ENCODE measurements around the gene PHTF2.
"Not testable (repeated sequence)": the region's sequence is repeated elsewhere in the genome, so short reads cannot be mapped to it uniquely, and the experiment has no call there.

PHTF2 gene

GRCh38 chr7:77830649-77831355 is 32.2 kb downstream of the PHTF2 start:
- DNase-seq (ENCODE audit: low read depth) = no peak

GRCh38 chr7:77831481-77831880 is 32.9 kb downstream of the PHTF2 start:
- DNase-seq (ENCODE audit: low read depth) = no peak

GRCh38 chr7:77831953-77832352 is 33.4 kb downstream of the PHTF2 start:
- DNase-seq (ENCODE audit: low read depth) = no peak

GRCh38 chr7:77833136-77833535 is 34.6 kb downstream of the PHTF2 start:
- DNase-seq (ENCODE audit: low read depth) = no peak

- DNase-seq (ENCODE audit: low read depth) = not testable (repeated sequence)
Observed at GRCh38 chr7:77836425-77836824, 37.9 kb downstream of the PHTF2 start.

- DNase-seq (ENCODE audit: low read depth) = no peak
Observed at GRCh38 chr7:77837275-77837674, 38.7 kb downstream of the PHTF2 start.

GRCh38 chr7:77837966-77838365 is 39.4 kb downstream of the PHTF2 start:
- no peak for DNase-seq (ENCODE audit: low read depth)

- DNase-seq (ENCODE audit: low read depth) = no peak
Observed at GRCh38 chr7:77838929-77839491, 40.4 kb downstream of the PHTF2 start.

- no peak for DNase-seq (ENCODE audit: low read depth)
Observed at GRCh38 chr7:77839919-77840318, 41.3 kb downstream of the PHTF2 start.

- no peak for DNase-seq (ENCODE audit: low read depth)
Observed at GRCh38 chr7:77843194-77843593, 44.6 kb downstream of the PHTF2 start.

GRCh38 chr7:77846317-77847092 is 47.9 kb downstream of the PHTF2 start:
- no peak for DNase-seq (ENCODE audit: low read depth)

GRCh38 chr7:77855371-77856083 is 57.0 kb downstream of the PHTF2 start:
- no peak for DNase-seq (ENCODE audit: low read depth)

- DNase-seq (ENCODE audit: low read depth) = no peak
Observed at GRCh38 chr7:77858278-77858677, 59.7 kb downstream of the PHTF2 start.

GRCh38 chr7:77859343-77859742 is 60.8 kb downstream of the PHTF2 start:
- DNase-seq (ENCODE audit: low read depth) = no peak

- no peak for DNase-seq (ENCODE audit: low read depth)
Observed at GRCh38 chr7:77862691-77863090, 64.1 kb downstream of the PHTF2 start.

- DNase-seq (ENCODE audit: low read depth) = no peak
Observed at GRCh38 chr7:77863860-77864259, 65.3 kb downstream of the PHTF2 start.

GRCh38 chr7:77866370-77866769 is 67.8 kb downstream of the PHTF2 start:
- no peak for DNase-seq (ENCODE audit: low read depth)

GRCh38 chr7:77866786-77867536 is 68.4 kb downstream of the PHTF2 start:
- DNase-seq (ENCODE audit: low read depth) = no peak

GRCh38 chr7:77867537-77867865 is 68.9 kb downstream of the PHTF2 start:
- DNase-seq (ENCODE audit: low read depth) = no peak

- not testable (repeated sequence) for DNase-seq (ENCODE audit: low read depth)
Observed at GRCh38 chr7:77872256-77872655, 73.7 kb downstream of the PHTF2 start.

GRCh38 chr7:77873416-77874327 is 75.1 kb downstream of the PHTF2 start:
- not testable (repeated sequence) for DNase-seq (ENCODE audit: low read depth)
